ENCODE measurements around the gene PHLDB3. TPM values are rescaled to one million over a fixed set of nuclear protein-coding genes. Genes with fewer than 3 reads are reported as not detected.
"Not testable (repeated sequence)": the region's sequence is repeated elsewhere in the genome, so short reads cannot be mapped to it uniquely, and the experiment has no call there.

Gene PHLDB3
- total RNA-seq, 2 donors from 2014 or later = 24.2 to 40.5 TPM

GRCh38 chr19:43452582-43452981 is 52.0 kb downstream of the PHLDB3 start:
- Mint-ChIP-seq H3K36me3 (ENCODE audit: low read depth) (no peaks in the 10 kb centered on the region), H3K4me1 (peaks cover 11% of the 10 kb centered on the region), H3K27ac (no peak overlapping the region), H3K4me3 (no peak overlapping the region), H3K27me3 (no peaks in the 10 kb centered on the region)
- ATAC-seq (no peak), DNase-seq (no peak)
- H3K9me3 ChIP-seq (ENCODE audit: control insufficient read depth, low read length, poor library complexity, severe bottlenecking) = no peaks in the 10 kb centered on the region

GRCh38 chr19:43450545-43450997 is 54.0 kb downstream of the PHLDB3 start:
- no peak for DNase-seq
- H3K9me3 ChIP-seq (ENCODE audit: control insufficient read depth, low read length, poor library complexity, severe bottlenecking) = no peaks in the 10 kb centered on the region
- Mint-ChIP-seq H3K4me3 (peak overlapping the region; percentile 1), H3K36me3 (ENCODE audit: low read depth) (no peaks in the 10 kb centered on the region), H3K27me3 (no peaks in the 10 kb centered on the region), H3K27ac (peak overlapping the region; percentile 84), H3K4me1 (peaks cover 16% of the 10 kb centered on the region)
- peak; percentile 66 for ATAC-seq

- Mint-ChIP-seq H3K27ac (peak overlapping the region; percentile 84), H3K4me1 (peaks cover 20% of the 10 kb centered on the region), H3K27me3 (no peaks in the 10 kb centered on the region), H3K4me3 (no peak overlapping the region), H3K36me3 (ENCODE audit: low read depth) (no peaks in the 10 kb centered on the region)
- H3K9me3 ChIP-seq (ENCODE audit: control insufficient read depth, low read length, poor library complexity, severe bottlenecking) = no peaks in the 10 kb centered on the region
- no peak for DNase-seq
- no peak for ATAC-seq
Measured at GRCh38 chr19:43447655-43448054, 56.9 kb downstream of the PHLDB3 start.

GRCh38 chr19:43446746-43447489 is 57.6 kb downstream of the PHLDB3 start:
- H3K4me3 Mint-ChIP-seq = no peak overlapping the region
- H3K4me1 Mint-ChIP-seq = peaks cover 20% of the 10 kb centered on the region
- no peaks in the 10 kb centered on the region for H3K27me3 Mint-ChIP-seq
- DNase-seq (peak; percentile 64 to 78 (median 67)), ATAC-seq (peak; percentile 84)
- no peaks in the 10 kb centered on the region for H3K36me3 Mint-ChIP-seq (ENCODE audit: low read depth)
- no peak overlapping the region for H3K27ac Mint-ChIP-seq
- no peaks in the 10 kb centered on the region for H3K9me3 ChIP-seq (ENCODE audit: control insufficient read depth, low read length, poor library complexity, severe bottlenecking)

- Mint-ChIP-seq H3K4me3 (no peak overlapping the region), H3K27ac (peak overlapping the region; percentile 73), H3K36me3 (ENCODE audit: low read depth) (no peaks in the 10 kb centered on the region), H3K27me3 (no peaks in the 10 kb centered on the region), H3K4me1 (peaks cover 18% of the 10 kb centered on the region)
- DNase-seq (no peak), ATAC-seq (no peak)
- H3K9me3 ChIP-seq (ENCODE audit: control insufficient read depth, low read length, poor library complexity, severe bottlenecking) = no peaks in the 10 kb centered on the region
Measured at GRCh38 chr19:43445426-43445825, 59.1 kb downstream of the PHLDB3 start.

GRCh38 chr19:43444531-43445287 is 59.8 kb downstream of the PHLDB3 start:
- Mint-ChIP-seq H3K36me3 (ENCODE audit: low read depth) (no peaks in the 10 kb centered on the region), H3K4me1 (peaks cover 20% of the 10 kb centered on the region), H3K4me3 (no peak overlapping the region), H3K27ac (peak overlapping the region; percentile 73), H3K27me3 (no peaks in the 10 kb centered on the region)
- ATAC-seq (no peak), DNase-seq (no peak)
- no peaks in the 10 kb centered on the region for H3K9me3 ChIP-seq (ENCODE audit: control insufficient read depth, low read length, poor library complexity, severe bottlenecking)

GRCh38 chr19:43444091-43444490 is 60.5 kb downstream of the PHLDB3 start:
- peak overlapping the region; percentile 73 for H3K27ac Mint-ChIP-seq
- not testable (repeated sequence) for ATAC-seq; DNase-seq; H3K27me3 Mint-ChIP-seq; H3K36me3 Mint-ChIP-seq (ENCODE audit: low read depth); H3K9me3 ChIP-seq (ENCODE audit: control insufficient read depth, low read length, poor library complexity, severe bottlenecking); H3K4me3 Mint-ChIP-seq
- H3K4me1 Mint-ChIP-seq = peaks cover 21% of the 10 kb centered on the region

GRCh38 chr19:43441716-43442115 is 62.8 kb downstream of the PHLDB3 start:
- no peak for DNase-seq
- no peak for ATAC-seq
- H3K27me3 Mint-ChIP-seq = no peaks in the 10 kb centered on the region
- no peaks in the 10 kb centered on the region for H3K36me3 Mint-ChIP-seq (ENCODE audit: low read depth)
- no peak overlapping the region for H3K4me3 Mint-ChIP-seq
- H3K9me3 ChIP-seq (ENCODE audit: control insufficient read depth, low read length, poor library complexity, severe bottlenecking) = no peaks in the 10 kb centered on the region
- peaks cover 33% of the 10 kb centered on the region for H3K4me1 Mint-ChIP-seq
- H3K27ac Mint-ChIP-seq = peak overlapping the region; percentile 72

- Mint-ChIP-seq H3K36me3 (ENCODE audit: low read depth) (no peaks in the 10 kb centered on the region), H3K4me1 (peaks cover 34% of the 10 kb centered on the region), H3K27ac (peak overlapping the region; percentile 96), H3K4me3 (no peak overlapping the region), H3K27me3 (no peaks in the 10 kb centered on the region)
- DNase-seq (no peak), ATAC-seq (no peak)
- H3K9me3 ChIP-seq (ENCODE audit: control insufficient read depth, low read length, poor library complexity, severe bottlenecking) = no peaks in the 10 kb centered on the region
Measured at GRCh38 chr19:43439709-43440063, 64.9 kb downstream of the PHLDB3 start.

- DNase-seq = peak; percentile 11 to 39 (median 15)
- no peaks in the 10 kb centered on the region for H3K9me3 ChIP-seq (ENCODE audit: control insufficient read depth, low read length, poor library complexity, severe bottlenecking)
- peak; percentile 97 for ATAC-seq
- peak overlapping the region; percentile 96 for H3K27ac Mint-ChIP-seq
- H3K4me3 Mint-ChIP-seq = peak overlapping the region; percentile 13
- H3K36me3 Mint-ChIP-seq (ENCODE audit: low read depth) = no peaks in the 10 kb centered on the region
- H3K27me3 Mint-ChIP-seq = no peaks in the 10 kb centered on the region
- peaks cover 34% of the 10 kb centered on the region for H3K4me1 Mint-ChIP-seq
Measured at GRCh38 chr19:43439032-43439708, 65.4 kb downstream of the PHLDB3 start.

- H3K4me3 Mint-ChIP-seq = peak overlapping the region; percentile 13
- H3K27ac Mint-ChIP-seq = peak overlapping the region; percentile 96
- peak; percentile 33 for ATAC-seq
- no peaks in the 10 kb centered on the region for H3K27me3 Mint-ChIP-seq
- DNase-seq = no peak
- no peaks in the 10 kb centered on the region for H3K9me3 ChIP-seq (ENCODE audit: control insufficient read depth, low read length, poor library complexity, severe bottlenecking)
- H3K4me1 Mint-ChIP-seq = peaks cover 30% of the 10 kb centered on the region
- H3K36me3 Mint-ChIP-seq (ENCODE audit: low read depth) = no peaks in the 10 kb centered on the region
Measured at GRCh38 chr19:43438291-43439031, 66.1 kb downstream of the PHLDB3 start.

GRCh38 chr19:43437712-43438111 is 66.8 kb downstream of the PHLDB3 start:
- ATAC-seq = no peak
- Mint-ChIP-seq H3K27ac (peak overlapping the region; percentile 96), H3K4me3 (peak overlapping the region; percentile 55), H3K27me3 (no peaks in the 10 kb centered on the region), H3K36me3 (ENCODE audit: low read depth) (no peaks in the 10 kb centered on the region), H3K4me1 (peaks cover 34% of the 10 kb centered on the region)
- H3K9me3 ChIP-seq (ENCODE audit: control insufficient read depth, low read length, poor library complexity, severe bottlenecking) = no peaks in the 10 kb centered on the region
- no peak for DNase-seq

- not testable (repeated sequence) for H3K9me3 ChIP-seq (ENCODE audit: control insufficient read depth, low read length, poor library complexity, severe bottlenecking); ATAC-seq; H3K36me3 Mint-ChIP-seq (ENCODE audit: low read depth); H3K4me3 Mint-ChIP-seq; DNase-seq; H3K27me3 Mint-ChIP-seq
- peak overlapping the region; percentile 96 for H3K27ac Mint-ChIP-seq
- peaks cover 34% of the 10 kb centered on the region for H3K4me1 Mint-ChIP-seq
Measured at GRCh38 chr19:43437284-43437683, 67.3 kb downstream of the PHLDB3 start.

Measured in T-helper 17 cell (primary cell).